ENCODE results near the gene TRPV5.

TRPV5 gene

DNA sequence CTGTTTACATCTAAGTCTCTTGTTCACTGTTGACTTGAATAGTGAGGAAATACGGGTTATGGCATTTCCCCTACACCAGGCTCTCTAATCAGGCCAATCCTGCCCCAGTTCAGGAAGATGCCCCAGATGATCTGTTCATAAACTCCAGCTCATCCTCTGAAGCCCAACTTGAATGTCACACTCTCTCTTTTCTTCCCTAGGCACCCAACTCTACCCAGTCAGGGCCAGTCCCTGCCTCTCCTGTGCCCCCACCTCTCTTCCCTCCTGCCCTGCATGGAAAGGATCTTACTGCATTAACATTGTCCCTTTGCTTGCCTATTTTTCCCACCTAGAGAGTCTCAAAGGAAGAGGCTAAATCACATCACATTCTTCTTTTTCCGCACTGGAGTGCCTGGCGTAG, 37.4 kb downstream of the TRPV5 start:
- Histone ChIP-seq H3K9ac (ENCODE audit: low read depth, low read length) (no peak overlapping the region), H3K36me3 (ENCODE audit: insufficient read depth, low read length) (no peaks in the 10 kb centered on the region), H3K4me3 (ENCODE audit: low read length) (no peak overlapping the region), H3K4me1 (ENCODE audit: insufficient read depth, low read length) (peaks cover 7% of the 10 kb centered on the region; the same call in 1 of the 2 replicates), H3K27ac (ENCODE audit: low read depth, low read length) (no peak overlapping the region), H3K9me3 (ENCODE audit: insufficient read depth, low read depth, low read length) (no peaks in the 10 kb centered on the region), H3K27me3 (ENCODE audit: insufficient read depth, low read length) (no peaks in the 10 kb centered on the region)
- 97% methylated on average over 3 of the region's 3 CpGs for WGBS

DNA sequence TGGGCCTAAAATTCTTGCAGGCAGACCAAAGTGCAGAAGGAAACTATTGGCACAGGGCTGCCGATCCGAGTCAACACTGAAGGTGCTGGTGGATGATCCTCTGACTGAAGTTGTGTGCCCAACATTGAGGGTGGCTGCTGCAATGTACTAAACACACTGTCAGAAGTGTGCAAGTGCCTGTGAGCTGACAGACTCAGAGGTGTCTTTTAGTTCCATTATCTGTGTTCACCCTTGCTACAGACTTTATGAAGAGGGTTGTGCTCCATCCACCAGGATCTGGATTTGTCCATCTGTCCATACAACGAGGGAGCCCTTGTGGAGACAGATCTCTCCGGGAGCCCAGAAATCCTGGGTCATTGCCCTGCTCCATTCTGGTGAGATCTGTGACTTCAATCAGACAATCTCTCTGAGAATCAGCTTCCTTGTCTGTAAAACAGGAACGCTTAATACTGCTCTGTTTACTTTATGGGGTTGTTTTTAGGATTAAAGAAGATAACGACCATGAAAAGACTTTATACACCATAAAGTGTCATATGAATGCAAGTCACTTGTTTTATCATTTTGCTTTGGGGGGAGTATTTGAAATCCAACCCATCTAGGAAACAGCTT, 38.5 kb downstream of the TRPV5 start:
- Histone ChIP-seq H3K9me3 (ENCODE audit: insufficient read depth, low read depth, low read length) (no peaks in the 10 kb centered on the region), H3K4me1 (ENCODE audit: insufficient read depth, low read length) (peaks cover 7% of the 10 kb centered on the region; the same call in 1 of the 2 replicates), H3K36me3 (ENCODE audit: insufficient read depth, low read length) (no peaks in the 10 kb centered on the region), H3K27ac (ENCODE audit: low read depth, low read length) (no peak overlapping the region), H3K9ac (ENCODE audit: low read depth, low read length) (no peak overlapping the region), H3K4me3 (ENCODE audit: low read length) (no peak overlapping the region), H3K27me3 (ENCODE audit: insufficient read depth, low read length) (no peaks in the 10 kb centered on the region)
- WGBS = 93% methylated on average over 6 of the region's 6 CpGs

DNA sequence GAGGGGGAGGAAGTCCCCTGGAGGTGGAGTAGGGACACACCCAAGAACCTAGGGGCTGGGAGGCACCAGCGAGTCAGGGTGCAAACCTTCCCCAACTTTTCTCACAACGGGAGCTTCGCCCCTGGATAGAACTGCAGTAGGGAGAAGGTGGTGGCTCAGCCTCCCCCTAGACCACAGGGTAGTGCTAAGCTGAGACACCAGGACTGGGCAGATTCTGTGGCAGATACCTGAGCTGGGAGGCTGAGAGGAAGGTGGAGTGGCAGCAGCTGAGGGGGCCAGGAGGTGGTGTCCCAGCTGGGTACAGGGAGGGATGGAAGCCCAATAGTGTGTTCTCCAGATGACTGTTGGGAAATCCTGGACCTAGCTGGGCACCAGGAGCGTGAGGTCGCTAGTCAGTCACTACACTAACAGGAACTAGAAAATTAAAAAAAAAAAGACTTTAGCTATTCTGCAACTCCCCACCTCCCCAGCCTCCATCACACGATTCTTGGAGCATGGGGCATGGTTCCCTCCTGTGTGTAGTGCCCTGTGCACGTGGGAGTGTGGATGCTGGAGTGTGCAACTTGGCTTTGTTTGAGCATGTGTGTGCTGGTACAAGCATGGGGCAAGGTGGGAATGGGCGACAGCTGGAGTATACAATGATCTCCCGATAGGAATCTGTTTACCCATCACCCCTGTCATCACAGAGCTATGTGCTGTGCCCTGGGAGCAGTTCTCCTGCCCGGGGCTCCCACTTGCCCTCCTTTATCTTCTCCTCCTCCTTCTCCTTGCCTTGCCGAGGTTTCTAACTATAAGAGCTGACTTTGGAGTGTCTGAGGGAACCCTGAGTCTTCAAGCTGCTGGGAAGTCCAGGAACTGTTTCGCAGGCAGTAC, 39.2 kb downstream of the TRPV5 start:
- Histone ChIP-seq H3K4me3 (ENCODE audit: low read length) (no peak overlapping the region), H3K4me1 (ENCODE audit: insufficient read depth, low read length) (peaks cover 7% of the 10 kb centered on the region; the same call in 1 of the 2 replicates)
- 88% methylated on average over 12 of the region's 12 CpGs for WGBS

DNA sequence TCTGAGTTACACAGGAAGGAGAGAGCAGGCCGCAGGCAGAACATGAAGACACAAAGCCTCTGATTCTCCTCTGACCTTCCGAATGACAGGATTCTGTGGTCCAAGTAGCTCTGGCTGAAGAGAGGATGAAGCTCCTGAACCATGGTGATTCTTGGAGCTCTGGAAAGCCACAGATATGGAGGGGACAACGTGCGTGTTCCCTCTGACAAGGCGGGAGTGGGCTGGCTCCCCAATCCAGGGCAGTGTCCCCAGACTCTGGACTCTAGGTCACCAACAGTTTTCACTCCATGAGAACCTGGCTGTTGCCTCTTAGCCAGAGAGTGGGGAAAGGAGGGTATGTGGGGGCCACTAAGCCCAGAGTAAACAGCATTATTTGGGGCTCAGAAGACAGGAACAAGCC, 40.6 kb downstream of the TRPV5 start:
- WGBS = 94% methylated on average over 5 of the region's 5 CpGs

More for the DNA sequence above, 39.2 kb downstream of the TRPV5 start:
- Histone ChIP-seq H3K9ac (ENCODE audit: low read depth, low read length) (no peak overlapping the region), H3K36me3 (ENCODE audit: insufficient read depth, low read length) (no peaks in the 10 kb centered on the region), H3K27me3 (ENCODE audit: insufficient read depth, low read length) (no peaks in the 10 kb centered on the region), H3K9me3 (ENCODE audit: insufficient read depth, low read depth, low read length) (no peaks in the 10 kb centered on the region), H3K27ac (ENCODE audit: low read depth, low read length) (no peak overlapping the region)

DNA sequence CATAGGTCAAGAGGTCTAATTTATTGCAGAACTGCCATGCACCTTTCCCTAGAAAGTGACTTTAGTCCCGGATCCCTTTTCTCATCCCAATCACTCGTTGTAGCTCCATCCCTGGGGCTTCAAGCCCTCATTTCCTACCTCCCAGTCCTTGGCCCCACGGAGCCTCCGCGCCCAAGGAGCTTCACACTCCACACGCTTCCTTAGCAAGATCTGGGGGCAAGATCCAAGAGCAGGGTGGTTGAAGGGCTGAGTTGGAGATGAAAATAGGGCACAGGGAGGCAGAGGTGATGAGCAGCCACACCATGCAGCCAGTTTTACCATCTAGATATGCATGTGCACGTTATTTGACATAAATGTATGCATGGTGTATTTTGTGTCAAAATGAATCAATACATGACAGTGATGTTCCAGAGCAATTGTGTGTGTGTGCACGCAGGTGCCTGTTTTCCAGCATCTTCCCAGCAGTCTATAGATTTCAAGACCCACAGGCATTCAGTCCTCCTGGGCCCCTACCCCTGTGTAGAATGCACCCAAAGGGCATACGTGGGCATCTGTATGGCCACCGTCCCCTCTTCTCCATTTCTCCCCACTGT, 42.0 kb downstream of the TRPV5 start:
- WGBS = 87% methylated on average over 10 of the region's 10 CpGs
- Histone ChIP-seq H3K36me3 (ENCODE audit: insufficient read depth, low read length) (no peaks in the 10 kb centered on the region), H3K4me1 (ENCODE audit: insufficient read depth, low read length) (no peaks in the 10 kb centered on the region), H3K27me3 (ENCODE audit: insufficient read depth, low read length) (no peaks in the 10 kb centered on the region), H3K9ac (ENCODE audit: low read depth, low read length) (no peak overlapping the region), H3K27ac (ENCODE audit: low read depth, low read length) (no peak overlapping the region), H3K4me3 (ENCODE audit: low read length) (no peak overlapping the region), H3K9me3 (ENCODE audit: insufficient read depth, low read depth, low read length) (no peaks in the 10 kb centered on the region)

More for the DNA sequence above, 40.6 kb downstream of the TRPV5 start:
- Histone ChIP-seq H3K27me3 (ENCODE audit: insufficient read depth, low read length) (no peaks in the 10 kb centered on the region), H3K4me3 (ENCODE audit: low read length) (no peak overlapping the region), H3K36me3 (ENCODE audit: insufficient read depth, low read length) (no peaks in the 10 kb centered on the region), H3K4me1 (ENCODE audit: insufficient read depth, low read length) (no peaks in the 10 kb centered on the region), H3K9me3 (ENCODE audit: insufficient read depth, low read depth, low read length) (no peaks in the 10 kb centered on the region), H3K9ac (ENCODE audit: low read depth, low read length) (no peak overlapping the region), H3K27ac (ENCODE audit: low read depth, low read length) (no peak overlapping the region)

DNA sequence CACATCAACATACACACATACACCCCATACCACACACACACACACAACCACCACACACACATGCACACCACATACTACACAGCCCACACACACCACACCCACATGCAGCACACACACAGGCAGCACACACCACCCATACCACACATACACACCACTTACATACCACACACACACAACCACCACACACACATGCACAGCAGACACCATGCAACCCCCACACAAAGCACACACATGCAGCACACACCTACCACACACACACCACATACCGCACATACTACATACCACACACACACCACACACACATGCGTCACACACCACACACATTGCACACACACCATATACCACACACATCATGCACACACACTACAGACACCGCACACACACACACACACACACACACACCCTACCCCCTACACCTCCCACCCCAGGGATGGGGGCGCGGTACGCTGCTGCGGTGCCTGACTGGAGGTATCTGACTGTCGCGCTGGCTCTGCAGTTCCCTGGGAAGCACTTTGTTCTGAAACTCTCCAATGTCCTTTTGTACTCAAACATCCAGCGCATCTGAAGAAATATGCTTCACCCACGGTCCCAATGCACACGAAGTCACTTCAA, 42.6 kb downstream of the TRPV5 start:
- no peak overlapping the region for H3K9ac ChIP-seq (ENCODE audit: low read depth, low read length)
- WGBS = 88% methylated on average over 12 of the region's 12 CpGs
- H3K9me3 ChIP-seq (ENCODE audit: insufficient read depth, low read depth, low read length) = no peaks in the 10 kb centered on the region
- no peak overlapping the region for H3K4me3 ChIP-seq (ENCODE audit: low read length)
- H3K36me3 ChIP-seq (ENCODE audit: insufficient read depth, low read length) = no peaks in the 10 kb centered on the region
- H3K27me3 ChIP-seq (ENCODE audit: insufficient read depth, low read length) = no peaks in the 10 kb centered on the region
- no peak overlapping the region for H3K27ac ChIP-seq (ENCODE audit: low read depth, low read length)
- H3K4me1 ChIP-seq (ENCODE audit: insufficient read depth, low read length) = 0 out of 2 replicates have a peak, but pooled peaks cover under 1% of the 10 kb centered on the region

DNA sequence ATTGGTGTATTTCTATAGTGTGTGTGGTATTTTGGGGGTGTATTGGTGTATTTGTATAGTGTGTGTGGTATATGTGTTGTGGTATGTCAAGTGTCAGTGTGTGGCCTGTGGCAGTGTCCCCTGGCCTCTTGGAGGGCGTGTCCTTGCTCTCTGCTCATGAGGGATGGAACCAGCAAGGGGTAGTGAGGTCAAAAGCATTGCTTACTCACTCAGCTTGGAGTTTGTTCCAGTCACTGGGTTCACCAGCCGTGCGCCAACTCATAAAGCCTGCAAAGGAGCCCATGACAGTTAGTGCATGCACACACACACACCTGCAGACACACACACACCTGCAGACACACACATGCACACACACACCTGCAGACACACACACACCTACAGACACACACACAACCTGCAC, 43.7 kb downstream of the TRPV5 start:
- Histone ChIP-seq H3K27ac (ENCODE audit: low read depth, low read length) (no peak overlapping the region), H3K9me3 (ENCODE audit: insufficient read depth, low read depth, low read length) (no peaks in the 10 kb centered on the region), H3K27me3 (ENCODE audit: insufficient read depth, low read length) (no peaks in the 10 kb centered on the region), H3K36me3 (ENCODE audit: insufficient read depth, low read length) (no peaks in the 10 kb centered on the region), H3K9ac (ENCODE audit: low read depth, low read length) (no peak overlapping the region), H3K4me3 (ENCODE audit: low read length) (no peak overlapping the region), H3K4me1 (ENCODE audit: insufficient read depth, low read length) (0 out of 2 replicates have a peak, but pooled peaks cover 4% of the 10 kb centered on the region)
- WGBS = 92% methylated on average over 3 of the region's 3 CpGs

DNA sequence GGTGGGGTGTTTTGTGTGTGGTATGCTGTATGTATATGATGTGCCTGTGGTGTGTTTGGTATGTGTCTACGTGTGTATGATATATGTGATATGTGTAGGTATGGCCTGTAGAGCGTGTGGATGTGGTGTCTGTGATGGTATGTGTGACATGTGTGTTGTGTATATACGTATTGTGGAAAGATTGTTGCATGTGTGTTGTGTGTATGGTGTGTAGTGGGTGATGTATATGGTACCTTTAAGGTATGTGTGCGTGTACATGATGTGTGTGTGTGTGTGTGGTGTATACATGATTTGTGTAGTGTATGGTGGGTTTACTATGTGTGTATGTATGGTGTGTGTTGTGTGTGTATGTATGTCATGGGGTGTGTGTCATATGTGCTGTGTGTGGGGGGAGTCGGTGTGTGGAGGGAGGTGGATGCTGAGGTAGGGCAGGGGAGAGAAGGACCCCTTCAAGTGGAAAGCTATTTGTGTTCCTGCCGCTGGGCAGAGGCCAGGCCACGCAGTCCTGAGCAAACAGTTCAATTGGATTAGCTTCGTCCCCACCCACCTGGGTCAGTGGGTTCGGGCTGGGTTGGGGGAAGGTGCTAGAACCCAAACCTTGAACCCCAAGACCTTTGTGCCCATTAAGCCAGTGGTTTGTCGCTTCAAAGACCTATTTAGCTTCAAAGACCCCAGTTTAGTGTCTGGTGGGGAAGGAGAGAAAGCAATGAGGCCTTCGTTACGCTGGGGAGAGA, 46.1 kb downstream of the TRPV5 start:
- H3K4me3 ChIP-seq (ENCODE audit: low read length) = no peak overlapping the region
- 0 out of 2 replicates have a peak, but pooled peaks cover 4% of the 10 kb centered on the region for H3K4me1 ChIP-seq (ENCODE audit: insufficient read depth, low read length)
- H3K9me3 ChIP-seq (ENCODE audit: insufficient read depth, low read depth, low read length) = no peaks in the 10 kb centered on the region
- no peak overlapping the region for H3K27ac ChIP-seq (ENCODE audit: low read depth, low read length)
- H3K36me3 ChIP-seq (ENCODE audit: insufficient read depth, low read length) = no peaks in the 10 kb centered on the region
- H3K9ac ChIP-seq (ENCODE audit: low read depth, low read length) = no peak overlapping the region
- 94% methylated on average over 12 of the region's 12 CpGs for WGBS
- H3K27me3 ChIP-seq (ENCODE audit: insufficient read depth, low read length) = no peaks in the 10 kb centered on the region

DNA sequence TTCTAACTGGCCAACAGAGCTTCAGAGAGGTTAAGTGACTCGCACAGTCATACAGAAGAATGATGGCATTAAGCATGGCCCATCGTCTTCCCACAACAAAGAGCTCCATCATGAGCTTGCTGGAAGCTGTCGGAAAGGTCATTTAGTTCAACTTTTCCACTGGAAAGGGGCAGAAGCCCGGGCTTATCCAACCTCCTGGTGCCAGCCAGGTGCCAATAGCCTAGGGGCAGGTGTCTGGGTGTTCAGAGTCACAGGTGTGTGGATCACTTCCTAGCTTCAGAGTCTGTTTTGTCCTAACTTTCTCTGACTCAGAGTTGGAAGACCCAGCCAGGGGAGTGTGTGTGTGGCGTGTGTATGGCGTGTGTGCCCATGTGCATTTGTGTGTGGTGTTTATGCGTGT, 46.7 kb downstream of the TRPV5 start:
- no peak overlapping the region for H3K4me3 ChIP-seq (ENCODE audit: low read length)
- 81% methylated on average over 7 of the region's 7 CpGs for WGBS
- no peaks in the 10 kb centered on the region for H3K27me3 ChIP-seq (ENCODE audit: insufficient read depth, low read length)
- no peak overlapping the region for H3K27ac ChIP-seq (ENCODE audit: low read depth, low read length)
- no peak overlapping the region for H3K9ac ChIP-seq (ENCODE audit: low read depth, low read length)
- H3K4me1 ChIP-seq (ENCODE audit: insufficient read depth, low read length) = 0 out of 2 replicates have a peak, but pooled peaks cover 4% of the 10 kb centered on the region
- H3K36me3 ChIP-seq (ENCODE audit: insufficient read depth, low read length) = no peaks in the 10 kb centered on the region
- H3K9me3 ChIP-seq (ENCODE audit: insufficient read depth, low read depth, low read length) = no peaks in the 10 kb centered on the region

DNA sequence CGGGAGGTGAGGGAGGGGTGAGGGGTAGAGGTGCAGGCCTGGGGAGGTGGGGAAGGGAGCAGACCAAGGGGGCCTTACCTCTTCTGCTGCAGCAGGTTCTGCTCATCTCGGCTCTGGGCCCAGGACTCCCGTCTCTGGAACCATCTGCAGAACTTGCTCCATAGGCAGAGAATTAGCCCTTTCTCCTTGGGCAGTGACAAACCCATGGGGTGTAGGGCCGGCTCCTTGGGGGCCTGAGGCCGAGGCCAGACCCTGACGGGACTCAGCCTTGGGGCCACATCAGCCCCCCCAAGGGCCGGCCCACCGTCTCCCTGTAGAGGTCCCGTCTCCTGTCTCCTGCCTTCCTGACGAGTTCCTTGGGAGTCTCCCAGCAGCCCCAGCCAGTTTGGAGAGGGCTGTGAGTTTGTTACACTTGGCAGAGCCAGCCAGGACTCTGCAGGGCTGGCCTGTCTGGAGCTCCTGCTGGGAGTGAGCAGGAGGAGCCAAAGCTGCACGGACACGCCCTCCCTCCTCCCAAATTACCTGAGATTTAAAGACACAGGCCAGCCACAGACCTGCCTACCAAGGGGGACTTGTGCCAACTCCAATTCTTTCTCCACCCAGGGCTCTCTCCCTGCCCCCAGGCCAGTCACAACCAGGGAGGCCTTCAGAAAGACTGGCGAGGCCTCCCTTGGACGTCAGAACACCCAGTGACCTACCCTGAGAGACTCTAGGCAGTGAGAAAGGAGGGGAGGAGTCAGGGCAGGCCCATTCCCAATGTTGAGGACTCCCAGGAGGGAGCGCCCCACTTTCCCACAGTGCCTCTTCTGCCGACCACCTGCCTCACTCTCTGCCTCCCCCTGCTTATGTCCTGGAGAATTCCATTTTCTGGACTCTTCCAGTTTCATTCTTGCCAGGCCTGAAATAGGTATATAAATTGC, 48.0 kb downstream of the TRPV5 start, which contains the start of gene TRPV6:
TRPV6 (minus strand) TSS at position 435 of the 920 bp plus-strand sequence.
- no peak within 1 kb of the TSS for H3K4me3 ChIP-seq (ENCODE audit: low read length)
- WGBS = 61% methylated on average over 16 of the region's 16 CpGs
- no peak within 1 kb of the TSS for H3K27ac ChIP-seq (ENCODE audit: low read depth, low read length)
- H3K36me3 ChIP-seq (ENCODE audit: insufficient read depth, low read length) = no peaks in the 10 kb centered on the region
- no peaks in the 10 kb centered on the region for H3K9me3 ChIP-seq (ENCODE audit: insufficient read depth, low read depth, low read length)
- no peak within 1 kb of the TSS for H3K9ac ChIP-seq (ENCODE audit: low read depth, low read length)
- H3K27me3 ChIP-seq (ENCODE audit: insufficient read depth, low read length) = no peaks in the 10 kb centered on the region
- H3K4me1 ChIP-seq (ENCODE audit: insufficient read depth, low read length) = 0 out of 2 replicates have a peak, but pooled peaks cover 4% of the 10 kb centered on the region
